K562 (cell line): ENCODE data around the gene ESRRG. TPM values are rescaled to one million over a fixed set of nuclear protein-coding genes. Genes with fewer than 3 reads are reported as not detected.

ENCODE experiments used
- ATAC-seq: fragments of 200-7000 bp; cut with Tn5 transposase; 3 replicates; pipeline ENCODE4 v1.9.1; 2020; ENCODE audit warnings: moderate library complexity
- BruUV-seq: library from RNA; stranded (reverse); fragments of 400-500 nt; replicated peaks from 2 replicates; lab custom pipeline; 2021; lab: Mats Ljungman, UMichigan
- CTCF ChIA-PET: fragments of 300-600 bp; formaldehyde crosslinking; extraction: SDS; loops from one replicate; lab custom pipeline; 2021; ENCODE audit warnings: low intra/inter-chr PET ratio; lab: Yijun Ruan, JAX
- POLR2A ChIA-PET: fragments of 300-600, 350-650 bp; sonication (Branson Sonifier 250); formaldehyde crosslinking; extraction: SDS; loops from one replicate; lab custom pipeline; 2021; ENCODE audit warnings: antibody characterized with exemption, inconsistent platforms; lab: Yijun Ruan, JAX
- DNase-seq, 4 experiments: peaks; one replicate each; pipeline versions ENCODE4 v3.0.0 to v3.0.0-alpha.2; 2011 to 2018; ENCODE audit warnings: low spot score in 3 of 4, mixed read lengths in 3 of 4; ENCODE audit errors: extremely low read depth in 1 of 4
- FAIRE-seq: peaks from 2 replicates; lab custom pipeline; 2011; peaks lifted over from hg19 to GRCh38; lab: Jason Lieb, UNC
- H2AFZ ChIP-seq: 2 replicates; pipeline ENCODE4 v1.6.0; 2011; ENCODE audit warnings: low read depth, low read length, control low read depth, inconsistent platforms
- H3K27ac ChIP-seq: fragments of 200-600 bp; 3 replicates; pipeline ENCODE4 v1.8.0; 2011; ENCODE audit warnings: low read depth, mild to moderate bottlenecking, control low read depth, inconsistent platforms, low read length, moderate library complexity, mixed read lengths; ENCODE audit errors: extremely low read depth
- H3K27me3 ChIP-seq, 2 experiments: fragments of 300-600 bp in 1 of 2; 2 replicates in 1 of 2; 3 replicates in 1 of 2; pipeline versions ENCODE4 v1.6.0 to v1.8.0; 2011; ENCODE audit warnings: inconsistent platforms in 2 of 2, low read length in 2 of 2, mild to moderate bottlenecking in 1 of 2, mixed read lengths in 1 of 2, moderate library complexity in 1 of 2; ENCODE audit not compliant: control insufficient read depth in 2 of 2, insufficient read depth in 2 of 2
- H3K36me3 ChIP-seq: fragments of 300-600 bp; 3 replicates; pipeline ENCODE4 v1.8.0; 2011; ENCODE audit warnings: mild to moderate bottlenecking, low read length, inconsistent platforms; ENCODE audit not compliant: control insufficient read depth, insufficient read depth
- H3K4me1 ChIP-seq, 2 experiments: fragments of 200-600 bp in 1 of 2; replicated peaks in 1 of 2; 2 replicates in 1 of 2; 3 replicates in 1 of 2; pipeline versions ENCODE4 v1.5.1 to v1.8.0; 2011; ENCODE audit warnings: inconsistent platforms in 2 of 2, low read length in 2 of 2, mild to moderate bottlenecking in 1 of 2, mixed read lengths in 1 of 2, moderate library complexity in 1 of 2; ENCODE audit not compliant: control insufficient read depth in 2 of 2, insufficient read depth in 2 of 2
- H3K4me2 ChIP-seq: 2 replicates; pipeline ENCODE4 v1.6.1; 2011; ENCODE audit warnings: low read length, control low read depth, inconsistent platforms, mixed read lengths; ENCODE audit not compliant: insufficient read depth
- H3K4me3 ChIP-seq: fragments of 200-600 bp; sonication (generic), shearing (Covaris generic); 2 replicates; pipeline ENCODE4 v1.5.1; 2016; ENCODE audit warnings: control low read depth, inconsistent platforms
- H3K79me2 ChIP-seq: fragments of 200-600 bp; 3 replicates; pipeline ENCODE4 v1.8.0; 2011; ENCODE audit warnings: low read length, inconsistent platforms; ENCODE audit not compliant: control insufficient read depth, insufficient read depth
- H3K9ac ChIP-seq, 2 experiments: 2 replicates each; pipeline versions ENCODE4 v1.6.0 to v1.6.1; 2011; ENCODE audit warnings: low read depth in 2 of 2, low read length in 2 of 2, control low read depth in 1 of 2, inconsistent platforms in 1 of 2, mild to moderate bottlenecking in 1 of 2, mixed read lengths in 1 of 2; ENCODE audit not compliant: insufficient read depth in 1 of 2
- H3K9me1 ChIP-seq: one replicate; pipeline ENCODE4 v1.6.0; 2011; ENCODE audit warnings: inconsistent platforms, mild to moderate bottlenecking, low read length, moderate library complexity; ENCODE audit not compliant: control insufficient read depth, insufficient read depth
- H3K9me3 ChIP-seq: replicated peaks from 2 replicates; pipeline ENCODE4 v1.5.1; 2011; ENCODE audit warnings: low read depth, low read length, inconsistent platforms; ENCODE audit not compliant: control insufficient read depth, insufficient read depth
- H4K20me1 ChIP-seq: replicated peaks from 2 replicates; pipeline ENCODE4 v1.6.1; 2011; ENCODE audit warnings: low read length, inconsistent platforms, mixed read lengths; ENCODE audit not compliant: control insufficient read depth, insufficient read depth
- KAT2B ChIP-seq: IDR thresholded peaks from one replicate; pipeline ENCODE4 v1.6.1; 2012; ENCODE audit warnings: low read depth, mild to moderate bottlenecking, control low read depth, inconsistent platforms, low read length, moderate library complexity
- NFXL1 ChIP-seq: fragments of 450-650 bp; formaldehyde crosslinking; IDR thresholded peaks from 2 replicates; pipeline ENCODE4 v1.4.0; 2021; ENCODE audit warnings: mild to moderate bottlenecking
- RB1 ChIP-seq: fragments of 450-650 bp; IDR thresholded peaks from 2 replicates; pipeline ENCODE4 v1.6.1; 2017; ENCODE audit warnings: low read depth, mild to moderate bottlenecking
- SLC30A9 ChIP-seq: fragments of 250-450 bp; sonication (Bioruptor Pico); IDR thresholded peaks from 2 replicates; pipeline ENCODE4 v1.8.0; 2022; ENCODE audit warnings: mild to moderate bottlenecking, moderate library complexity
- SRSF1 ChIP-seq: fragments of 200-400 bp; formaldehyde crosslinking; IDR thresholded peaks from 2 replicates; pipeline ENCODE4 v1.6.1; 2017; ENCODE audit warnings: mild to moderate bottlenecking, low read depth, low read length, moderate library complexity
- ZBED1 ChIP-seq: IDR thresholded peaks from 2 replicates; pipeline ENCODE4 v1.6.1; 2014
- whole genome bisulfite sequencing: fragments of 100-300 bp; shearing (Covaris generic); methylation state at CpG from one replicate; pipeline ENCODE4 v1.1.6; 2016; ENCODE audit warnings: low coverage, mixed read lengths; ENCODE audit not compliant: insufficient coverage; ENCODE audit errors: missing lambda C conversion rate; 5-methylcytosine and 5-hydroxymethylcytosine counted together
- in situ Hi-C: fragments of 300-500 bp; cut with MboI; formaldehyde crosslinking; loops from 4 replicates; pipeline ENCODE4 v1.15.0; 2018; ENCODE audit warnings: inconsistent platforms, mixed read lengths
- intact Hi-C: fragments of 100-400 bp; cut with micrococcal nuclease; formaldehyde crosslinking; loops from 2 replicates; pipeline ENCODE4 v1.14.2; 2022
- polyA plus RNA-seq, 8 experiments: library from polyadenylated mRNA; depleted of rRNA in 4 of 8; stranded (reverse) in 5 of 8; unstranded in 3 of 8; fragments of >200 nt; fragmentation: Nextera tagmentation in 2 of 8; fragmentation: Illumina TruSeq in 1 of 8; extraction: Ambion mirVana in 2 of 8; extraction: Trizol in 1 of 8; gene quantifications; 2 replicates each; pipeline versions ENCODE4 v1.2.1 to v1.2.3, GENCODE V29; 2011 to 2014; ENCODE audit warnings: inconsistent platforms in 1 of 8, missing spikeins in 1 of 8
- total RNA-seq, 7 experiments: library from RNA; depleted of rRNA in 6 of 7; stranded (reverse); fragments of >200 nt in 6 of 7; fragmentation: Illumina TruSeq in 2 of 7; extraction: Trizol in 2 of 7; gene quantifications; 2 replicates each; pipeline versions ENCODE4 v1.2.1 to v1.2.3, GENCODE V29; 2011 to 2021; ENCODE audit warnings: low replicate concordance in 1 of 7
- TF ChIP-seq, protein P1 (sequence below): fragments of 250-450 bp; sonication (Bioruptor Pico); IDR thresholded peaks from 2 replicates; pipeline ENCODE4 v1.9.0; 2021; ENCODE audit warnings: mild to moderate bottlenecking

Gene ESRRG
- total and polyA plus RNA-seq, 9 of the 15 experiments (the other 6 are each of a cell fraction or from before 2014, with no cell fraction given) = not detected

- TF ChIP-seq, protein P1, sequence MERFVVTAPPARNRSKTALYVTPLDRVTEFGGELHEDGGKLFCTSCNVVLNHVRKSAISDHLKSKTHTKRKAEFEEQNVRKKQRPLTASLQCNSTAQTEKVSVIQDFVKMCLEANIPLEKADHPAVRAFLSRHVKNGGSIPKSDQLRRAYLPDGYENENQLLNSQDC (CRISPR knock-in tag) = no peak
- TF ChIP-seq SLC30A9 (CRISPR knock-in tag) = no peak
Measured at GRCh38 chr1:216461466-216461865, 261.8 kb downstream of the ESRRG start (continued).

- POLR2A ChIA-PET = no interaction called here
- no TSS peak for BruUV-seq
- CTCF ChIA-PET = no interaction called here
- Histone ChIP-seq H3K9me1 (no peaks in the 10 kb centered on the region), H3K9me3 (peaks cover 2% of the 10 kb centered on the region), H3K36me3 (no peaks in the 10 kb centered on the region), H3K4me3 (no peak overlapping the region), H3K27ac (no peak overlapping the region), H4K20me1 (no peaks in the 10 kb centered on the region), H3K27me3 (no peaks in the 10 kb centered on the region), H3K9ac (no peak overlapping the region), H2AFZ (no peak overlapping the region), H3K4me1 (no peaks in the 10 kb centered on the region), H3K79me2 (no peaks in the 10 kb centered on the region), H3K4me2 (no peak overlapping the region)
- in situ Hi-C loops (no loop called here), intact Hi-C loops (no loop called here)
- FAIRE-seq (no peak), ATAC-seq (no peak), DNase-seq (no peak)
- 0% methylated on average over 3 of the region's 3 CpGs for WGBS
- TF ChIP-seq SRSF1 (no peak), KAT2B (no peak), NFXL1 (CRISPR knock-in tag) (no peak), ZBED1 (no peak), RB1 (no peak)
Measured at GRCh38 chr1:216459651-216460207, 263.5 kb downstream of the ESRRG start.
